ENCODE measurements around the gene SLC9A8.
A peak's percentile ranks its signal among the peaks of the same experiment; 100 is the strongest.
"Not testable (repeated sequence)": the region's sequence is repeated elsewhere in the genome, so short reads cannot be mapped to it uniquely, and the experiment has no call there.

SLC9A8 gene

DNA sequence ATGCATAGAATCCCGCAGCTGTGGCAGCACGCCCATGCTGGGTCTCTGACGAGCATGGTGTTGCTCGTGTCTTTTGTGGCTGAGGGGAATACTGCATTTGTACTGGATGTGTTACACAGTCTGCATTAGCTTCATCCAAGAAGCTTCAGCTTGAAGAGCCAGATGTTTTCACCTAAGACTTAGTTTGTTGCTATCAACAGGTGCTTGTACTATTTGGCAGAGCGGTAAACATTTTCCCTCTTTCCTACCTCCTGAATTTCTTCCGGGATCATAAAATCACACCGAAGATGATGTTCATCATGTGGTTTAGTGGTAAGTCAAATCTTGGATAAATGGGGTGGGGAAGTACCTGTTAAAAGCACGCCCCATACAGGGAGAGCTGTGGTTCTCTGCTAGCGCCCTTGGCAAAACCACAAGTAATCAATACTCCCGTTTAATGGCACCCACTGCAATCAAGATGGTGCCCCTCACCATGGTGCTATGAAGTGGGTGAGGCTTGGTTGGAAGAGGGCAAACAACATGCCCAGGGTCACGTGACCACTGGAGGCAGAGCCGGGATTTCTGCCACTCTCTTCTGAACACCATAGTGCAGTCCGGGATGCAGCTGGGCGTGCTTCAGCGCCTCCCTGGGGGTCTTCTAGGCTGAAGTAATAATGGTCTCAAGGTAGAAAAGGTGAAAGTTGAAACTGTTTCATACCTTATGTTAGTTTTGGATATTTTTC, 68.3 kb downstream of the SLC9A8 start:
- DNase-seq = no peak

DNA sequence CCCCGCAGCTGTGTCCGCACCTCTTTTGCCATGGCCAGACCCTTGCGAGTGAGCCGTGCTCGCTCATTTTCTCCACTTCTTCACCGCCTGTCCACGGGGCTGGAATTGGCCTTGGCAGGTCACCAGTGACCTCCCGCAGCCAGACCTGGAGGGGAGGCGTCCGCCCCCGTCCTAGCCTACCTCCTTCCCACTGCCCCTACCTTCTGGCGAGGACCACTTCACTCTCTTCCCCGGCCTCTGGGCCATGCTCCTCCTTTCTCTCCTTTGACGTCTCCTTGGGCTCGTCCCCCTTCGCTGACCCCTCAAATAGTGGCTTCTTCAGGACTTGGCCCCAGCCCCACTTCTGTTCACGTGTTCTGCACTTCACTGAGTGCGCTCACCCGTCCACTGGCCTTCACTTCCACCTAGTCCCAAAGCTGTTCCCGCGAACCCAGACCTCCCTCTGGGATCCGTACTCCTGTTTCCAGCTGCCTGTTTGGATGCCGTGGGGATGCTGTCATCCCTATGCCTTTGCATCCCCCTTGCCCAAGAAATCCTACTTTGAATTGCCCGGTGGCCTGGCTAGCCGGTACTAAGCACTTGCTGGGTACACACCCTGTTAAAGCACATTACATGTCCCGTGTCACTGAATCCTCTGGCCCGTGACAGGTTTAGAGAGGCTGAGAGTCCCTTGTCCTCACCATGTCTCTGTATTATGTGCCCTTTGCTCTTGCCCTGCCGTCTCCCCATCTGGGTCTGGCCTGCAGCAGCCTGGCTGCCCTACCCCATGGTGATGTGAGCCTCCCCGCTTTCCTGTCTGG, 69.7 kb downstream of the SLC9A8 start:
- no peak for DNase-seq

DNA sequence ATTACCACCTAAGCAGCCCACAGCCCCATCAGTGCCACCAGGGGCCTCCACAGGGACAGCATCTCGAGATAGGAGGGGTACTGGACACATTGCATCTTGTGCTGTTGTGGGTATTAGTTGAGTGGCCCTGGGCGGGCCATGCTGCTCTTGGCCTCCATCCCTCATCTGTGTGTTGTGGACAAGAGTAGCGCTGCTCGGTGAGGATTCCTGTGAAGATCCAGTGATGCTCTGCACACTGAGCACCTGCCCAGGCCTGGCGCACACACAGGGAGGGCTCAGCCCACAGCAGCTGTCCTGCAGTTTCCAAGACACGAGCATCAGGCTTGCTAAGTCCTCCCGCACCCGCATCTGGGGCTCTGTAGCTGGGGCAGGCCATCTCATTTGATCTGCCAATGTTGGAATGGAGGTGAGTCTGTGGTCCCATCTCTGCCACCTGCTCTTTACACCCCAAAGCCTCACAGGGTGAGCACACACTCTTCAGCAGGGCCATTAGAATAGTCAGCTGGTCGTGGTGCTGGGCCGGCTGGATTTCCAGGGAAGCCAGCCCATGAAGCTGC, 70.7 kb downstream of the SLC9A8 start:
- DNase-seq = no peak

DNA sequence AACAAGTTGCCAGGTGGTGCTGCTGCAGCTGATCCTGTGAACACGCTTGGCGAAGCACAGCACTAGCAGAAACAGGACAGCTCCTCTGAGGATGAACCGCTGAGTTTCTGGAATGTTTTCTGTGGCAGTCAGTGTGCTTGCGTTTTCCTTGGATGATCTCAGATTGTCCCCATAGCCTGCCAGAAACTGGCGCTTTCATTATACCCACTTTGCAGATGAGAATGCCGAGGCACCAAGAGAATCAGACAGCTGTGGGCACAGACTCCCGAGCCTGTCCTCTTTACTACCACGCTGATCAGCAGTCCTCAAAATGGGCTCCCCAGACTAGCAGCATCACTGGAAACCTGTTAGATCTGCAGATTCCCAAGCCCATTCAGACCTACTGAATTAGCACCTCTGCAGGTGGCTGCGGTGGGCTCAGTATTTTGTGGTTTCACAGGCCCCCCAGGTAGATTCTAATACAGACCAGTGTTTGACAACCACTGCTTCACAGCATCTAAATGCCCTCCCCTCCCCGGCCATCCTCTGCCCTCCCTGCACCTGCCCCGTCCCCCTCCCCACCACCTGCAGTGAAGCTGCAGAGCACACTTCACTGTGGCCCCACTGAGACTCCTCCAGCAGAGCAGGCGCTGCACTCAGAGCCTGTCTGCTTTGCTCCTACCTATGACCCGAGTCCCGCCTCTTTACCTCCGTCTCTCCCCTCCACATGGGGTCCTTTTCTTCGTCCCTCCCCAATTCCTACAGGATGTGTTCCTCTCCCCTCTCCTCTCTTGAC, 73.1 kb downstream of the SLC9A8 start:
- DNase-seq = no peak

DNA sequence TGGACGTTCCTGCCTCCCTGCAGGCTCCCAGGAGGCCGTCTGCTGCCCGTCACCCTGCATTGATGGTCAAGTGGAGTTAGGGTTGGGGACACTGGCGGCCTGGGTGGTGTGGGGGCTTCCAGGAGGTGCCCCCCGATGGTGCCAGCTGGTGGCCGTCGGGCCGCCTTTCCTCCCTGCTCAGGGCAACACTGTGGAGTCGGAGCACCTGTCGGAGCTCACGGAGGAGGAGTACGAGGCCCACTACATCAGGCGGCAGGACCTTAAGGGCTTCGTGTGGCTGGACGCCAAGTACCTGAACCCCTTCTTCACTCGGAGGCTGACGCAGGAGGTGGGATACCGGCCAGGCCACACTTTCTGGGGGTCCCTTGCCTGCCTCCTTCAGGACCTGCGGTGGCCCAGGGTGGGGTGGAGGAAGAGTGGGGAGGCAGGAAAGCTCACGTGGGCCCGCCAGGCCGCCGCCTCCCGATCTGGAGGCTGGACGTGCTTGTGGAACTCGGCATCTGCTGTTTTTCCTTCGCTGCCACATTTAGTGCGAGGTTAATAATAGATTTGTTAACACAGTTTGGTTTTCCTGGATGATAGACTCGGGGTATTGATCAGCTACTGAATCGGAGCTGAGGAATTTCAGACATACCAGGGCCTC, 74.1 kb downstream of the SLC9A8 start:
- DNase-seq = no peak

DNA sequence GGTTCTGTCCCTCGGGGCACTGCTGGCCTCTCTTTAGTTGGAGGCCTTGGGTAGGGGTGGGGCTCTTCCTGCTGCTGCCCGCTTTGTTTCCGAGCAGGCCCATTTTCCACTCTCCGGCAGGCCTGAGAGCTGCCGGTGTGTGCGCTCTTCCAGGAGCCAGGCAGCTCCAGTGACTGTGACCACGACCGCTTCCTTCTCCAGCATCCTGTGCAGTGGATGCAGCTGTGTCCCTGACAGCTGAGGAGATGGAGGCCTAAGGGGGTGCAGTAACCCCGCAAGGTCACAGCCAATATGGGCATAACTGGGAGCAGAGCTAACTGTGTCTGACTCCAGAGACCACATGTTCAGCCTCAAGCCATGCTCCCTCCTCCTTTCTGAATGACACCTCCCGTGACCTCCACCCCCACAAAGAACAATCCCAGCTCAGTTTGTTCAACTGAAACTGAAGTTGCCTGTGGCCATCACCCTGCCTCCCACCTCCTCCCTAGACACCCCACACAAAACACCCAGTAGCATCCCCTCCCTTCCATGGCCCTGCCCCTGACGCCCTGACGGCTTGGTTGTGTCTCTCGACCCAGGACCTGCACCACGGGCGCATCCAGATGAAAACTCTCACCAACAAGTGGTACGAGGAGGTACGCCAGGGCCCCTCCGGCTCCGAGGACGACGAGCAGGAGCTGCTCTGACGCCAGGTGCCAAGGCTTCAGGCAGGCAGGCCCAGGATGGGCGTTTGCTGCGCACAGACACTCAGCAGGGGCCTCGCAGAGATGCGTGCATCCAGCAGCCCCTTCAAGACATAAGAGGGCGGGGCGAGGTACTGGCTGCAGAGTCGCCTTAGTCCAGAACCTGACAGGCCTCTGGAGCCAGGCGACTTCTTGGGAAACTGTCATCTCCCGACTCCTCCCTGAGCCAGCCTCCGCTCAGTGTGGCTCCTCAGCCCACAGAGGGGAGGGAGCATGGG, 74.9 kb downstream of the SLC9A8 start:
- no peak for DNase-seq

DNA sequence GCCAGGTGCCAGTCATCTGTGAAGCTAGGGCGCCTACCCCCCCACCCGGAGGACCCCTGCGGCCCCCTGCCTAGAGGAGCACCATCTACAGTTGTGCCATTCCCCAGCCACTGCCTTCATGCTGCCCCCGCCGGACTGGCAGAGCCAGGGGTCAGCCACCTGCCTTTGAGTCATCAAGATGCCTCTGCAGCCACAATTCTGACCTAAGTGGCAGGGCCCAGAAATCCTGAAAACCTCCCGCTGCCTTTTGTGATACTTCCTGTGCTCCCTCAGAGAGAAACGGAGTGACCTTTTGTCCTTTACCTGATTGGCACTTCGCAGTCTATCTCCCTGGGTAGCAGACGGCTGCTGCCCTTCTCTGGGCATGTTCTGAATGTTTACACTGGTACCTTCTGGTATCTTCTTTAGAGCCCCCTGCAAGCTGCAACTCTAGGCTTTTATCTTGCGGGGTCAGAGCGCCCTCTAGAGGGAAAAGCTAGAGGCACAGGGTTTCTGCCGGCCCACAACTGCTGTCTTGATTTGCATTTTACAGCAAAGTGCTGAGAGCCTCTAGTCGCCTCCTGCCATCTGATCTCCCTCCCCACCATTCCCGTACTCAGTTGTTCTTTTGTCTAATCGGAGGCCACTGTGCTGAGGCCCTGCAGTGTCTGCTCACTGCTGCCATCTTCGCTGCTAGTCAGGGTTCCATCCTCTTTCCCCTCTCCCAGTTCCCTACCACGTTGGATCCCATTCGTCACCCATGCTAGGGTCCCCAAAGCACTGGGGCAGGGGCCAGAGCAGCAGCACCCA, 75.8 kb downstream of the SLC9A8 start:
- peak; percentile 28 for DNase-seq

DNA sequence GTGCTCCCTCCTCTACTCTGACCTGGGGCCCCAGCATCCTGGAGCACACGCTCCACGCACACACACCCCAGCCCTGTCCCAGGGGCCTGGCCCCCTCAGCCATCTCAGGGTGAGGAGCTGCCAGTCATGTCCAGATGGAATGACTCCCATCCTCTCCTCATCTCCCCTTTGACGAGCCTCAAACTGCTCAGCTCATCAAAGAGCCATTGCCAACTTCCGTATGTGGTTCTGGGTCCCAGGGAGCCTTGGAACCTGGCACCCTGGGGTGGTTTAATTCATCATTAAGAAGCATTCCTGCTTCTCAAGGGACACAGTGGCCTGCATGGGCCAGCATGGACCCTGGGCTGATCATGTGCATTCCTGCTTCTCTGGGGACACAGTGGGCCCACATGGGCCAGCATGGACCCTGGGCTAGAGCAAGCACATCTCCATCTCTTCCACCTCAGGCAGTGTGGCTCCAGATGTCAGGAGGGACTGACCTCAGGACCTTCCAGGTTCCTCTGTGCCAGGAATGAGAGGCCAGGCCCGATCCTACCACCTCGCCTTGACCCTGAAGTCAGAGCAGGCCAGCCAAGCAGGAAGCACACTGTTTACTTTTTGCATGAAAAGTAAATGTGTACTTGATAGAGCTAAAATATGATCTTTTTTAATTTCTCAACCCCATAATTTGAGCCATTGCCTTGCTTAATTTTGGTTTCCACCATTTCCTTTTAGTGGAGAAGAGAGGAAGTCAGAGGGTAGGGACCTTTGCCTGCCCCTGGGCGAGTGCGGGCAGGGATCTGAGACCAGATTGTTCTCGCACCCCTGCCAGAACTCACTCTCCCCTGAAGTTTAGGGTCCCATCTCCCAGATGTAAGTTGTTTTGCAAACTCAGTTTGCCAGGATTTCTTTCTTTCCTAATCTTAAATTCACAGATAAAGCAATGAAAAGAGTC, 76.6 kb downstream of the SLC9A8 start:
- no peak for DNase-seq

DNA sequence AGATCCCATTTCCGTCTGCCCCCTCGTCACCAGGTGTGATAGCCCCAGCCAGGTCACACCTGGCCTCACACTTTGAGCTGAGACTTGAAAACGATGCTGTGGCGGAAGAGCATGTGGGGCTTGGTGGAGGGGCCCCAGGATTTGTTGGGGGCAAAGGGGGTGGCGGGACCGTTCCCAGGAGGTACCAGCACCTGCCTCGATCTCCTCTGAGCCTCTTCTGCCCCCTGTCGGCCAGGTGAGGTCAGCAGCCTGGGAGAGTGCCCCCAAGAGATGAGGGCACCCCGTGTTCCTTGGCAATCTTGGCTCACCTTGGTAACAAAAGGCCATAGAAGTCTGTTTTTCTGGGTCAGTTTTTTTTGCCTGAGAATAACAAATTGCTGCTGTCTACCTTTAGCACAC, 77.3 kb downstream of the SLC9A8 start:
- DNase-seq = no peak

DNA sequence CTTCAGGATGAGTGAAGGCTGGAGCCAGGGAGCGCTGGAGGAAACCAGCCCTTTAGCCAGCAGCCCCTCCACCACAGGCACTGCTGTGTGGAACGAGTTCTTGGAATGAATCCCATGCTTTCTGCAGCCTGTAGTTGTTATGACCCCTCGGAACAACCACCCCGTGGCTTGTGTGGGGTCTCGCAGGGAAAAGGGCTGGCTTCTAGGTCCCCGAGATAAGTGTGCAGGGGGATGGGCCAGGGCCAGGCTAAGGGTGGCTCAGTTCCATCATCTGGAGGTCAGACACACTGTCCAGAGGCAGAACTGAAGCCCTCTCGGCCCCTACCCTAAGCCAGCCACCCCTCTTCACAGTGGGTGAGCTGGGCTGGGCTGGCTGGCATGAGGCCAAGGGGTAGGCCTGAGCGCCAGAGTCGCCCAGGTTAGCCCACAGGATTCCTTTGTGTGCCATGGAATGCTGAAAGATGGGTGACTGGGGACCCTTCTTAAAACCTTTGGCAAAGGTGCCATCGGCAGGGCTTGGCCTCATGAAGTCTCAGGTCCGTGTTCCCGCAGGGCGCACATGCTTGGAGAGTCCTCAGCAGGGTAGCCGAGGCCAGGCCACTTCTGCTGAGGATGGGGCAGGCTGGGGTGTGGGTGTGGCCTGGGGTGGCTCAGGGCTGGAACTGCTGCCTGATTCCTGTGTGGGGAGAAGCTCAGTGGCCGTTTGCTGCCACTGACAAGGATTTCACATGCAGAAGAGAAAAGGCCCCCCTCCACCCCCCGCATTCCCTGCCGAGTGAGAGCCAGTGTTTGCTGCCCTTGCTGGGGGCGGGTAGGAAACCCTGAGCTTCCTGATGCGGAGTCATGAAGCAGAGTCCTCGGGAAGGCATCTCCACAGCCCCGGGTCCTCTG, 78.1 kb downstream of the SLC9A8 start:
- no peak for DNase-seq

DNA sequence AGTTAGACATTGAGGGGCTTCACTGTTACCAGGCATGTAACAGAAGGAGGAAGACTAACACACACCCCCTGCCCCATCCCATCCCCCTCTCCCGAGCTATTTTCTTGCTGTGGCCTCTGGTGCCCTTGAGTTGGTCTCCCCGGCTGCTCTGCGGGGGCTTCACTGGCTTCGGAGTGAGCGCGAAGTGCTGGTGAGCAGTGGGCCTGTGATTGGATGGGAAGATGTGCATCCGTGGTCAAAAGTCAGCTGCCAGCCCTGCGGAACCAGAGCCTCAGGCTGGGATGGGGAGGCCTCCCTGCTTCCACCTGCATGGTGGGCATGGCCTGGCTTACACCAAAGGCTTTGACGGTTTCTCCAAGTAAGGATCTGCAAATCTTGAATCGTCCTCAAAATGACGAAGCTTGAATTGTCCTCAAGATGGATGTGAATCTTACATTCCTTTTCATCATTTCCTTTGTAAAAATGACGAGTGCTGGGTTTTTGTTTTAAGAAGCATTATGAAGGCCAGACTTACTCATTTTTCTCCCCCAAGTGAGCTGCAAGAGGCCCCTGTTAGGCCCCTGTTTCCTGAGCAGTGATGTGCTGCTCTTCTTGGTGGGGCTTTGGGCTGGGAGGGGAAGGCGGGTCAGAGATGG, 79.0 kb downstream of the SLC9A8 start:
- DNase-seq = no peak

DNA sequence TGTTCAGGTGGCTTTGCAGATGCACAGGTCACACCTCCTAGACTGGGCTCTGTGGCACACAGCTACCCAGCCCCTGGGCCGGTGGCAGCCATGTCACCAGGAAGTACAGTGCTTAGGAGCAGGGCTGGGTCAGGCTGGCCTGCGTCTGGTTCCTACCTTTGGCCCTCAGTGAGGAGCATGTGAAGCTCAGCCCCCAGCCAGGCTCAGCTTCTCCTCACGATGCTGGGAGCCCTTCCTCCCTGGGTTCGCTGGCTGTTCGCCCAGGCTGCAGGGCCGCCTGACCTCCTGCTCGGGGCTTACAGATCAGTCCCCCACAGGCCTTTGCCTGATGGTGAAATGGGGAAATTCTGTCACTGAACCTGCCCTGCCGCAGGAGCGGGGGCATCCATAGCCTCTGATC, 79.6 kb downstream of the SLC9A8 start:
- no peak for DNase-seq

DNA sequence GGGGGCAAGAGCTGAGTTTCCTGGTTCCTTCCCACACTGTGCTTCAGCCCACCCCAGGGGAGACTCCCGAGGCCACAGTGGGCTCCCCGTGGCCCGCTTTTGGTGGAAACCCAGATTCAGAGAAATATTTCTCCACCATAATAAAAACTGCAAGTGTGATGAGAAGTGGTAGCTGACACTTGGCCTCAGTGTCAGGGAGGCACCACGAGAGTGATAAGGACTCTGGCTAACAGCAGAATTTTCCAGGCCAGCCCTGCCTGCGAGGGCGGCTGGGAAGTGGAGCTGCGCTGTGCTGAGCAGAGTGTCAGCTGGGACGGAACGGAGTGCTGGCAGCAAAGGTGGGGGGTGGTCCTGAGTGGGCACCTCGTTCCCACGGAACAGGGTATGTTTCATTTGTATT, 80.2 kb downstream of the SLC9A8 start:
- DNase-seq = no peak

DNA sequence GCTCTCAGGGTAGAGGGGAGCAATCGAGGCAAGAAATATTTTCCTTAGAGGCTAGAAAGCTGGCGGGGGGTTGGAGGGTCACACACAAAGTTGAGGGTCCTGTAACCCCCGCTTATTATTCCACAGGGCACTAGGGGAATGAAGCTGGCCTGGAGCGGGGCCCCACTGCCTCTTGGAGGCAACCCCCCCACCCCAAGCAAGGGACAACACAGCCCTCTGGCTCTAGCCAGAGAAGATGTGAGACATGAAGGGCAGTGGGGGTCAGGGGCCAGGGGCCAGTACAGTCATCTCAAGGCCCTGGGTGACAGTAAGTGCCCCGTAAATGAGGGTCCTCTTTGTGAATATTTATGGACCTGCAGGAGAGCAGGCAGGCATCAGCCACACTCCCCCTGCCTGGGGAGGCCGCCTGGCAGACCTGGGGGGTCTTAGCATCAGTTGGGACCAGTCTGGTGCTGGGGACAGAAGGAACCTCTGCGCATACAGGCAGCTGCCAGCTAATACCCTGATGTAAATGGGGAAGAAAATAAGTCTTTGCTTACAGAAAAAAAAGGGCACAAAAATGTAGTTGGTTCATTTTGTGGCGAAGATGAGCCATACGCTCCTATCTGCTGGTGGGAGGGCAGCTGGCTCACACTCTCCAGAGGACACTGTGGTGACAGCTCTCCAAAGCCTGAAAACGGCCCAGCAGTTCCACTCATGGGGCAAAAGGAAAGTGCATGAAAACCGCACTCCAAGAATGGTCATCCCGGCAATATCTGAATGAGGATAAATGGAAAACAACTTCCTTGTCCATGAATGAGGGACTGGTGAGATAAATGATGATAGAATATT, 80.8 kb downstream of the SLC9A8 start:
- DNase-seq = no peak

DNA sequence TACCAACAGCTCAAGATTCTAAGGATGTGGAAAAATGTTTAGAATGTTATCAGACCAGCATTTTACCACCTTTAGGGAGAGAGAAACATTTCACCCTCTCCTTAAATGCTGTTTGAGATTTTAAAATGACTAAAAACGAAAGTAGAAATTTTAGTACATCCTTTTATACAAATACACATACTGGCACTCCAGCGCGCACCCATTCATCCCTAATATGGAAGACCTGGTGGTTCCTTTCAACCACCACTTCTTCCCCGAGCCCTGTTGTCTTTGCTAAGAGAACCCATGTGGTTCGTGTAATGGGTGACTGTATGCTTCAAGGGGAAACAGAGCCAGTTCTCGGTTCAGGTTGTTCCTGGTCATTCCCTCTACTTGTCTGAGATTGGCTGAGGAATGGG, 81.4 kb downstream of the SLC9A8 start:
- DNase-seq = no peak

DNA sequence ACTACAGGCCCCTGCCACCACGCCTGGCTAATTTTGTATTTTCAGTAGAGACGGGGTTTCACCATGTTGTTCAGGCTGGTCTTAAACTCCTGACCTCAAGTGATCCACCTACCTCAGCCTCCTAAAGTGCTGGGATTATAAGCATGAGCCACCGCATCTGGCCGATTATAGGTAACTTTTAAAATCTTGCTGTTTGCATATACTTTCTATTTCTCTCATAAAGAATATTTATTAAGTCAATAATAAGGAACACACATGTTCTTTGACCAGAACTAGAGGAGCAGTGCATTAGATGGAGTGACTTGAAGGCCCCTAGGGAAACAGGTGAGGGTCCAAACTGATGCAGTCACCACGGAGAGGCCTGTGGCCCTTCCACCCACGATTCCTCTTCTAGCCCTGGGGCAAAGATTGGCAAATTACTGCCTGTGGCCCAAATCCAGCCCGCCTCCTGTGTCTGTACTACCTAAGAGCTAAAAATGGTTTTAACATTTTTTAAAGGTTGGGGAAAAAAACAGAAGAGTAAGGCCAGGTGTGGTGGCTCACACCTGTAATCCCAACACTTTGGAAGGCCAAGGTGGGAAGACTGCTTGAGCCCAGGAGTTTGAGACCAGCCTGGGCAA, 83.0 kb downstream of the SLC9A8 start:
- DNase-seq = not testable (repeated sequence)

DNA sequence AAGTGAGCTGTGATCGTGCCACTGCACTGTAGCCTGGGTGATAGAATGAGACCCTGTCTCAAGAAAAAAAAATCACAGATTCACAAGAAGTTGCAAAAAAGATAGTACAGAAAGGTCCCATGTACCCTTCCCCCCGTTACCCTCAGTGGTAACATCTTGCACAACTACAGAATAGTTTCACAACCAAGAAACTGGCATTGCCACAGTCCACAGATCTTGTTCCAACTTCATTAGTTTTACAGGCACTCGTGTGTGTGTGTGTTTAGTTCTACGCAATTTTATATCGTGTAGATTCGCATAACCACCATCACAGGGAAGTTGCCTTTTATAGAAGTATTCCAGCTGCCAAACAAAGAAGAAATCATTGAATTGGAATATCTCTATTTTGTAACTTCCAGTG, 83.6 kb downstream of the SLC9A8 start:
- no peak for DNase-seq
